NCI-H2081 treated with DMSO at 0.1 percent for 48 hours (cell line): ENCODE data around the gene RNPC3.
"Not testable (repeated sequence)": the region's sequence is repeated elsewhere in the genome, so short reads cannot be mapped to it uniquely, and the experiment has no call there.

ENCODE experiments used
- DNase-seq: peaks from one replicate; lab custom pipeline; 2025; lab: John Stamatoyannopoulos, UW

RNPC3 gene

GRCh38 chr1:103561124-103561523 lies 35.6 kb downstream of the RNPC3 start:
- not testable (repeated sequence) for DNase-seq

GRCh38 chr1:103561643-103562395 lies 36.3 kb downstream of the RNPC3 start:
- no peak for DNase-seq

GRCh38 chr1:103563056-103563455 lies 37.6 kb downstream of the RNPC3 start:
- no peak for DNase-seq

- DNase-seq: no peak
These were observed 44.0 kb downstream of the RNPC3 start for GRCh38 chr1:103569493-103569892.

- DNase-seq: not testable (repeated sequence)
These were observed 45.8 kb downstream of the RNPC3 start, which contains the start of gene AMY2B for GRCh38 chr1:103571289-103571688. AMY2B (plus strand) TSS chr1:103571589; CDS start chr1:103571603, 14 bp downstream.

GRCh38 chr1:103576065-103576464 lies 50.6 kb downstream of the RNPC3 start:
- no peak for DNase-seq

GRCh38 chr1:103576784-103577183 lies 51.3 kb downstream of the RNPC3 start:
- DNase-seq: not testable (repeated sequence)

- no peak for DNase-seq
These were observed 57.0 kb downstream of the RNPC3 start for GRCh38 chr1:103582464-103582863.

- DNase-seq: no peak
These were observed 58.4 kb downstream of the RNPC3 start for GRCh38 chr1:103583887-103584286.

- no peak for DNase-seq
These were observed 59.0 kb downstream of the RNPC3 start for GRCh38 chr1:103584537-103584936.

GRCh38 chr1:103602740-103603139 lies 77.2 kb downstream of the RNPC3 start:
- DNase-seq: not testable (repeated sequence)
